GM21786 (cell line): Measurements from ENCODE around the gene ZNF618.
A peak's percentile ranks its signal among the peaks of the same experiment; 100 is the strongest.

Source experiments
- ATAC-seq: cut with Tn5 transposase; IDR thresholded peaks from one replicate; pipeline ENCODE4 v1.9.1; 2021; ENCODE audit not compliant: unreplicated experiment

ZNF618 gene

GRCh38 chr9:113876151-113876992, at the start of gene ZNF618:
ZNF618 (plus strand) TSS chr9:113876309; CDS start chr9:113876381, 72 bp downstream.
- ATAC-seq: no peak

GRCh38 chr9:113828221-113828620, 47.9 kb upstream of the ZNF618 start:
- ATAC-seq: no peak

GRCh38 chr9:113837334-113837733, 38.8 kb upstream of the ZNF618 start:
- ATAC-seq: no peak

GRCh38 chr9:113842086-113842485, 34.0 kb upstream of the ZNF618 start:
- ATAC-seq: no peak

GRCh38 chr9:113844466-113844865, 31.6 kb upstream of the ZNF618 start:
- ATAC-seq: no peak

GRCh38 chr9:113851359-113851758, 24.8 kb upstream of the ZNF618 start:
- ATAC-seq: no peak

GRCh38 chr9:113851873-113852272, 24.2 kb upstream of the ZNF618 start:
- no peak for ATAC-seq

- no peak for ATAC-seq
Observed at GRCh38 chr9:113853333-113853732, 22.8 kb upstream of the ZNF618 start.

- no peak for ATAC-seq
Observed at GRCh38 chr9:113854310-113854709, 21.8 kb upstream of the ZNF618 start.

GRCh38 chr9:113857875-113858274, 18.2 kb upstream of the ZNF618 start:
- ATAC-seq: peak; percentile 72

GRCh38 chr9:113858282-113858681, 17.8 kb upstream of the ZNF618 start:
- ATAC-seq: peak; percentile 20

- ATAC-seq: no peak
Observed at GRCh38 chr9:113863345-113863744, 12.8 kb upstream of the ZNF618 start.

- no peak for ATAC-seq
Observed at GRCh38 chr9:113868501-113868900, 7.6 kb upstream of the ZNF618 start.

GRCh38 chr9:113872485-113873143, 3.5 kb upstream of the ZNF618 start:
- ATAC-seq: no peak

GRCh38 chr9:113873446-113873845, 2.7 kb upstream of the ZNF618 start:
- ATAC-seq: no peak

- no peak for ATAC-seq
Observed at GRCh38 chr9:113873926-113874325, 2.2 kb upstream of the ZNF618 start.

- ATAC-seq: no peak
Observed at GRCh38 chr9:113875459-113876150, 504 bp upstream of the ZNF618 start.

GRCh38 chr9:113876993-113877368, 872 bp downstream of the ZNF618 start:
- ATAC-seq: no peak

- ATAC-seq: no peak
Observed at GRCh38 chr9:113879318-113879717, 3.2 kb downstream of the ZNF618 start.

- ATAC-seq: no peak
Observed at GRCh38 chr9:113879911-113880310, 3.8 kb downstream of the ZNF618 start.

GRCh38 chr9:113882181-113882580, 6.1 kb downstream of the ZNF618 start:
- no peak for ATAC-seq

GRCh38 chr9:113882636-113883164, 6.6 kb downstream of the ZNF618 start:
- no peak for ATAC-seq
